ENCODE results near the gene RASL11A. TPM values are rescaled to one million over a fixed set of nuclear protein-coding genes. Genes with fewer than 3 reads are reported as not detected.

The RASL11A gene
- total and polyA plus RNA-seq, 2 of the 13 experiments (the other 11 are each of a cell fraction or from before 2014, with no cell fraction given): 3.0 to 4.1 TPM

GRCh38 chr13:27293873-27294515, 23.4 kb downstream of the RASL11A start (continued):
- TF ChIP-seq ZGPAT (CRISPR knock-in tag; IDR thresholded peaks at IDR 0.05) (no peak), ZNF276 (CRISPR knock-in tag; IDR thresholded peaks at IDR 0.05; ENCODE audit: low read depth) (no peak)

- WGBS (ENCODE audit: low lambda C conversion rate): 38% methylated on average over 7 of the region's 7 CpGs
- Histone ChIP-seq H3K27me3 (ENCODE audit: control insufficient read depth in 1 of 2, insufficient read depth in 2 of 2, low read length in 2 of 2) (peaks cover 0 to 19% of the 10 kb centered on the region in 2 experiments; a peak in 1 of 5 replicates), H2AFZ (ENCODE audit: low read length) (no peak overlapping the region)
- TF ChIP-seq GMEB2 (CRISPR knock-in tag; IDR thresholded peaks at IDR 0.05; ENCODE audit: low read depth) (no peak), TBX2 (CRISPR knock-in tag; IDR thresholded peaks at IDR 0.05; ENCODE audit: borderline replicate concordance) (no peak), ZNF652 (CRISPR knock-in tag; IDR thresholded peaks at IDR 0.05; ENCODE audit: borderline replicate concordance, low read depth) (no peak), ZBTB8A (CRISPR knock-in tag; IDR thresholded peaks at IDR 0.05; ENCODE audit: borderline replicate concordance, low read depth) (no peak), SAFB2 (CRISPR knock-in tag; IDR thresholded peaks at IDR 0.05; ENCODE audit: borderline replicate concordance, low read depth) (no peak), POLR2A (IDR thresholded peaks at IDR 0.05; ENCODE audit: insufficient read depth in 1 of 2, low read depth in 2 of 2, low read length in 2 of 2) (no peak), ZNF781 (CRISPR knock-in tag; IDR thresholded peaks at IDR 0.05; ENCODE audit: borderline replicate concordance, not compliant biosample characterization) (no peak), ZNF333 (CRISPR knock-in tag; IDR thresholded peaks at IDR 0.05; ENCODE audit: borderline replicate concordance) (no peak), ETV6 (CRISPR knock-in tag; conservative IDR thresholded peaks at IDR 0.05) (no peak), UBTF (CRISPR knock-in tag; IDR thresholded peaks at IDR 0.05) (no peak), KAT7 (CRISPR knock-in tag; IDR thresholded peaks at IDR 0.05; ENCODE audit: borderline replicate concordance) (no peak), ZSCAN25 (CRISPR knock-in tag; IDR thresholded peaks at IDR 0.05) (no peak), ZNF180 (CRISPR knock-in tag; IDR thresholded peaks at IDR 0.05; ENCODE audit: borderline replicate concordance, low read depth) (no peak), HIVEP1 (CRISPR knock-in tag; IDR thresholded peaks at IDR 0.05) (no peak)
Measured at GRCh38 chr13:27295096-27295495, 24.5 kb downstream of the RASL11A start.

More at GRCh38 chr13:27295096-27295495, 24.5 kb downstream of the RASL11A start:
- FAIRE-seq (no peak), ATAC-seq (no peak), DNase-seq (ENCODE audit: low spot score) (no peak)
- BruUV-seq (replicated peaks): no TSS peak
- Histone ChIP-seq H3K79me2 (ENCODE audit: insufficient read depth, low read length) (no peaks in the 10 kb centered on the region), H3K4me3 (replicated peaks in 1 of 3; ENCODE audit: insufficient read depth in 1 of 3, low read depth in 2 of 3, low read length in 3 of 3) (no peak overlapping the region), H3K27ac (ENCODE audit: extremely low read length, insufficient read depth, low read length) (no peak overlapping the region), H3K9ac (ENCODE audit: insufficient read depth, low read depth, low read length) (no peak overlapping the region), H3K4me1 (ENCODE audit: insufficient read depth, low read length) (no peaks in the 10 kb centered on the region), H3K36me3 (replicated peaks in 1 of 2; ENCODE audit: control insufficient read depth in 1 of 2, insufficient read depth in 2 of 2, low read length in 2 of 2) (no peaks in the 10 kb centered on the region), H3K9me3 (ENCODE audit: low read length) (no peaks in the 10 kb centered on the region), H4K20me1 (ENCODE audit: insufficient read depth, low read length) (no peaks in the 10 kb centered on the region), H3K4me2 (ENCODE audit: low read depth, low read length) (no peak overlapping the region)
- intact Hi-C loops (cut with micrococcal nuclease; ENCODE audit: unreplicated experiment): no loop called here
- ChIA-PET POLR2A (no interaction called here), CTCF (ENCODE audit: low intra/inter-chr PET ratio, low total read pairs) (no interaction called here)
- in situ Hi-C loops (cut with HindIII; ENCODE audit: extremely low pct_ligation_motif_present, low pct_unique_long_range_greater_than_20kb): no loop called here
